Upper lobe of right lung (tissue), 1 donor: ENCODE data around the gene IMMP2L. TPM values are rescaled to one million over a fixed set of nuclear protein-coding genes. Genes with fewer than 3 reads are reported as not detected.

Experiments used
- ATAC-seq: fragments of 200-7000 bp; cut with Tn5 transposase; one replicate; pipeline ENCODE4 v1.9.1; 2020; ENCODE audit warnings: mild to moderate bottlenecking, moderate library complexity
- DNase-seq: peaks from one replicate; pipeline ENCODE4 v3.0.0-alpha.2; 2020
- H3K27ac ChIP-seq: fragments of 200-600 bp; one replicate; pipeline ENCODE4 v1.8.0; 2022
- H3K27me3 ChIP-seq: fragments of 200-600 bp; one replicate; pipeline ENCODE4 v1.8.0; 2022; ENCODE audit warnings: mild to moderate bottlenecking
- H3K36me3 ChIP-seq: fragments of 200-600 bp; one replicate; pipeline ENCODE4 v1.8.0; 2022
- H3K4me1 ChIP-seq: fragments of 200-600 bp; one replicate; pipeline ENCODE4 v1.8.0; 2022
- H3K4me3 ChIP-seq: fragments of 200-600 bp; one replicate; pipeline ENCODE4 v1.8.0; 2022; ENCODE audit warnings: mild to moderate bottlenecking
- H3K9me3 ChIP-seq: fragments of 200-600 bp; one replicate; pipeline ENCODE4 v1.8.0; 2022
- CTCF ChIP-seq: fragments of 200-600 bp; IDR thresholded peaks from one replicate; pipeline ENCODE4 v1.8.0; 2022; ENCODE audit warnings: antibody characterized with exemption
- intact Hi-C: fragments of 100-400 bp; cut with DNase I; formaldehyde crosslinking; loops from one replicate; pipeline ENCODE4 v1.11.0; 2022
- total RNA-seq: library from RNA; stranded (reverse); fragmentation: NEBNext Ultra II Directional; extraction: Animal tissue kit (Norgen Biotek cat#: 25700); gene quantifications from one replicate; pipeline ENCODE4 v1.2.1, GENCODE V29; 2021
- donor health status: DM: no; HTN: yes; CAD: no; lungs with severe emphysema.

Gene IMMP2L
- total RNA-seq, 1 donor from 2014 or later, result 22.0 TPM

GRCh38 chr7:110762546-110763225 is 799.6 kb downstream of the IMMP2L start:
- TF ChIP-seq CTCF, result no peak
- no peaks in the 10 kb centered on the region for H3K27me3 ChIP-seq
- no peaks in the 10 kb centered on the region for H3K4me1 ChIP-seq
- ATAC-seq (no peak), DNase-seq (no peak)
- H3K27ac ChIP-seq, result no peak overlapping the region
- no peaks in the 10 kb centered on the region for H3K36me3 ChIP-seq
- H3K4me3 ChIP-seq, result no peak overlapping the region
- intact Hi-C loops, result no loop called here
- no peaks in the 10 kb centered on the region for H3K9me3 ChIP-seq

- intact Hi-C loops, result no loop called here
- H3K36me3 ChIP-seq, result no peaks in the 10 kb centered on the region
- no peak for ATAC-seq
- H3K27me3 ChIP-seq, result no peaks in the 10 kb centered on the region
- H3K9me3 ChIP-seq, result no peaks in the 10 kb centered on the region
- no peaks in the 10 kb centered on the region for H3K4me1 ChIP-seq
- TF ChIP-seq CTCF, result no peak
- H3K4me3 ChIP-seq, result no peak overlapping the region
- DNase-seq, result no peak
- H3K27ac ChIP-seq, result no peak overlapping the region
Observed at GRCh38 chr7:110760341-110760740, 802.0 kb downstream of the IMMP2L start.

GRCh38 chr7:110759069-110759468 is 803.2 kb downstream of the IMMP2L start:
- ATAC-seq (no peak), DNase-seq (no peak)
- Histone ChIP-seq H3K9me3 (no peaks in the 10 kb centered on the region), H3K27me3 (no peaks in the 10 kb centered on the region), H3K36me3 (no peaks in the 10 kb centered on the region), H3K4me3 (no peak overlapping the region), H3K4me1 (no peaks in the 10 kb centered on the region), H3K27ac (no peak overlapping the region)
- intact Hi-C loops, result no loop called here
- TF ChIP-seq CTCF, result no peak

GRCh38 chr7:110754649-110755048 is 807.6 kb downstream of the IMMP2L start:
- Histone ChIP-seq H3K4me3 (no peak overlapping the region), H3K27ac (no peak overlapping the region), H3K36me3 (no peaks in the 10 kb centered on the region), H3K9me3 (no peaks in the 10 kb centered on the region), H3K27me3 (no peaks in the 10 kb centered on the region), H3K4me1 (no peaks in the 10 kb centered on the region)
- ATAC-seq, result no peak
- no peak for TF ChIP-seq CTCF
- DNase-seq, result no peak
- intact Hi-C loops, result no loop called here

- no peak overlapping the region for H3K4me3 ChIP-seq
- DNase-seq, result no peak
- H3K27me3 ChIP-seq, result no peaks in the 10 kb centered on the region
- no peak overlapping the region for H3K27ac ChIP-seq
- peaks cover 5% of the 10 kb centered on the region for H3K9me3 ChIP-seq
- H3K36me3 ChIP-seq, result no peaks in the 10 kb centered on the region
- intact Hi-C loops, result no loop called here
- ATAC-seq, result no peak
- H3K4me1 ChIP-seq, result no peaks in the 10 kb centered on the region
- no peak for TF ChIP-seq CTCF
Observed at GRCh38 chr7:110750931-110751605, 811.2 kb downstream of the IMMP2L start.
